GM21528 (cell line): ENCODE results near the gene CHADL.
"Not testable (repeated sequence)": the region's sequence is repeated elsewhere in the genome, so short reads cannot be mapped to it uniquely, and the experiment has no call there.

Experiments used
- ATAC-seq: cut with Tn5 transposase; IDR thresholded peaks from one replicate; pipeline ENCODE4 v1.9.1; 2021; ENCODE audit warnings: mild to moderate bottlenecking, moderate library complexity; ENCODE audit not compliant: unreplicated experiment, low FRiP score

The CHADL gene

DNA sequence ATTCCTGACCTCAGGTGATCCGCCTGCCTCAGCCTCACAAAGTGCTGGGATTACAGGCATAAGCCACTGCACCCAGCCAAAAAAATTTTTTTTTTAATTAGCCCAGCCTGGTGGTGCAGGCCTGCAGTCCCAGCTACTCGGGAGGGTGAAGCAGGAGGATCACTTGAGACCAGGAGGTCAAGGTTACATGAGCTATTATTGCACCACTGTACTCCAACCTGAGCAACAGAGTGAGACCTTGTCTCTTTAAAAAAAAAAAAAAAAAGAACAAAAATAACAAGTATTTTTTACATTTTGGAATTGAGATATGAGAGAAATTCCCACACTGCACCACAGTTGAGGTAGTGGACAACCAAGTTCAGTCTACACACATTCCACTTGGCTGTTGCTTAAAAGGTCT, 49.3 kb downstream of the CHADL start:
- no peak for ATAC-seq

DNA sequence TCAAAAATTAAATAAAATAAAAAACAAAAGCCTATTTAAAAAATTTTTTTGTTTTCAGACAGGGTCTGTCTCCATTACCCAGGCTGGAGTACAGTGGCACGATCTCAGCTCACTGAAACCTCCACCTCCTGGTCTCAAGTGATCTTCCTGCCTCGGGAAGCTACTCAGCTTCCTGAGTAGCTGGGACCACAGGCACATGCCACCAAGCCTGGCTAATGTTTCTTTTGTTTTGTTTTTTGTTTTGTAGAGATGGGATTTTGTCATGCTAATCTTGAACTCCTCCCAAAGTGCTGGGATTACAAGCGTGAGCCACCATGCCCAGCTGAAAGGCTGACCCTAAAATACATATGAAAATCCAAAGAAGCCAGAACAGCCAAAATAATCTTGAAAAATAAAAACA, 56.1 kb downstream of the CHADL start:
- ATAC-seq: no peak

DNA sequence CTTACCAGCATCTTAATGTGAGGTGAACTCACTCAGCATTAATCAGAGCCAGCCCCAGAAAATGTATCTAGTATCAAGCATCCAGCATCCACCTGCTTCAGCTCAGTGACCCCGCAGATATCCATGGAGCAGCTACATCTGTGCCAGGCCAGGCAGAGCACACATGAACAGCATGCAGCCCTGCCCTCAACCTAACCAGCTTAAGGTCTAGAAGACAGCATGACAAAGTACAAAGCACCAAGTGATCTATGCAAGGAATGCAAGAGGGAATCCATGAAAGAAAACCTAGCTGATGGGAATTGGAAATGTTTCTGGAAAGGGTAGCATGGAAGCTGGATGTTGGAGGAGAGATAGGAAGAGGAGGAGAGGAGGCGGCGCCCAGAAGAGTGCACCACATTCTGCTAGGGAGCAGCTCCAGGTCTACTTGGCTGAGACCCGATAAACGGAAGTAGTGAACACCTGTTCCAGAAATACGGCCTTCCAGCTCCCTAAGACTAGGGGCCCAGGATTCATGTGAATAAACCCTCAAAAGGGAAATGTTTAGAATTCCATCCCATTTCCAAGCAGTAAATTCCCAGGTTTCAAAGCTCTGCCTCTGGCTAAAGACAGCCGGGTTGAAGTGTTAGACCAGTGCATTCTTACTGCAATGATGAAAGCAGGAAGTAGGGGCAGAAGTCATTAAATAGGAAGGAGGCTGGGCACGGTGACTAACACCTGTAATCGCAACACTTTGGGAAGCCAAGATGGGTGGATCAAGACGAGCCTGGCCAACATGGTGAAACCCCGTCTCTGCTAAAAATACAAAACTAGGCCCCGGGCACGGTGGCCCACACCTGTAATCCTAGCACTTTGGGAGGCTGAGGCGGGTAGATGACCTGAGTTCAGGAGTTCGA, 59.1 kb downstream of the CHADL start:
- ATAC-seq: no peak

- ATAC-seq: no peak
These were observed 59.8 kb downstream of the CHADL start for GRCh38 chr22:41180926-41181325.

DNA sequence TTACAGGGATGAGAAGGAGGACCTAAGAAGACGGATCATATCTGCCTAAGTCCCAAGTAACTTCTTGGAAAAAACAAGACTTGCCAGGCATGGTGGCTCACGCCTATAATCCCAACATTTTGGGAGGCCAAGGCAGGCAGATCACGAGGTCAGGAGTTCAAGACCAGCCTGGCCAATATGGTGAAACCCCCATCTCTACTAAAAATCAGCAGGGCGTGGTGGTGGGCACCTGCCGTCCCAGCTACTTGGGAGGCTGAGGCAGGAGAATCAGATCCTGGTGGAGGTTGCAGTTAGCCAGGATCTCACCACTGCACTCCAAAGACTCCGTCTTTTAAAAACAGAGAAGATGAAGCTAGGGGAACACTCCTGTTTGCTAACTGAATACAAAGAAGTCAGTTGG, 60.4 kb downstream of the CHADL start:
- not testable (repeated sequence) for ATAC-seq
